Measurements from ENCODE around the gene CEP250. TPM values are rescaled to one million over a fixed set of nuclear protein-coding genes. Genes with fewer than 3 reads are reported as not detected.

CEP250 gene
- total RNA-seq, 1 donor from 2014 or later, result 54.7 TPM

- Mint-ChIP-seq H3K4me3 (no peak overlapping the region), H3K4me1 (no peaks in the 10 kb centered on the region), H3K27ac (no peak overlapping the region), H3K27me3 (peaks cover 18% of the 10 kb centered on the region), H3K9me3 (no peaks in the 10 kb centered on the region), H3K36me3 (ENCODE audit: low read depth) (no peaks in the 10 kb centered on the region)
- TF ChIP-seq, protein P1, sequence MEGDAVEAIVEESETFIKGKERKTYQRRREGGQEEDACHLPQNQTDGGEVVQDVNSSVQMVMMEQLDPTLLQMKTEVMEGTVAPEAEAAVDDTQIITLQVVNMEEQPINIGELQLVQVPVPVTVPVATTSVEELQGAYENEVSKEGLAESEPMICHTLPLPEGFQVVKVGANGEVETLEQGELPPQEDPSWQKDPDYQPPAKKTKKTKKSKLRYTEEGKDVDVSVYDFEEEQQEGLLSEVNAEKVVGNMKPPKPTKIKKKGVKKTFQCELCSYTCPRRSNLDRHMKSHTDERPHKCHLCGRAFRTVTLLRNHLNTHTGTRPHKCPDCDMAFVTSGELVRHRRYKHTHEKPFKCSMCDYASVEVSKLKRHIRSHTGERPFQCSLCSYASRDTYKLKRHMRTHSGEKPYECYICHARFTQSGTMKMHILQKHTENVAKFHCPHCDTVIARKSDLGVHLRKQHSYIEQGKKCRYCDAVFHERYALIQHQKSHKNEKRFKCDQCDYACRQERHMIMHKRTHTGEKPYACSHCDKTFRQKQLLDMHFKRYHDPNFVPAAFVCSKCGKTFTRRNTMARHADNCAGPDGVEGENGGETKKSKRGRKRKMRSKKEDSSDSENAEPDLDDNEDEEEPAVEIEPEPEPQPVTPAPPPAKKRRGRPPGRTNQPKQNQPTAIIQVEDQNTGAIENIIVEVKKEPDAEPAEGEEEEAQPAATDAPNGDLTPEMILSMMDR (IDR thresholded peaks at IDR 0.05), result no peak
- ATAC-seq (ENCODE audit: low read depth) (no peak), DNase-seq (no peak)
- intact Hi-C loops (cut with micrococcal nuclease), result no loop called here
- ChIA-PET POLR2A (no interaction called here), CTCF (no interaction called here)
These were observed 34.1 kb upstream of the CEP250 start for GRCh38 chr20:35421322-35421721.

GRCh38 chr20:35431621-35432429 lies 23.6 kb upstream of the CEP250 start:
- ATAC-seq (ENCODE audit: low read depth), result no peak
- H3K27ac Mint-ChIP-seq, result no peak overlapping the region
- no peaks in the 10 kb centered on the region for H3K27me3 Mint-ChIP-seq
- no peak overlapping the region for H3K4me3 Mint-ChIP-seq
- TF ChIP-seq, protein P1 (IDR thresholded peaks at IDR 0.05), result no peak
- CTCF ChIA-PET, result interaction anchor here (1.1 kb wide), 1 partner anchor 15 kb away, joined by 3 read pairs; no protein-coding TSS in a partner anchor
- DNase-seq, result no peak
- no peaks in the 10 kb centered on the region for H3K9me3 Mint-ChIP-seq
- H3K4me1 Mint-ChIP-seq, result no peaks in the 10 kb centered on the region
- intact Hi-C loops (cut with micrococcal nuclease), result no loop called here
- POLR2A ChIA-PET, result no interaction called here
- H3K36me3 Mint-ChIP-seq (ENCODE audit: low read depth), result no peaks in the 10 kb centered on the region

DNA sequence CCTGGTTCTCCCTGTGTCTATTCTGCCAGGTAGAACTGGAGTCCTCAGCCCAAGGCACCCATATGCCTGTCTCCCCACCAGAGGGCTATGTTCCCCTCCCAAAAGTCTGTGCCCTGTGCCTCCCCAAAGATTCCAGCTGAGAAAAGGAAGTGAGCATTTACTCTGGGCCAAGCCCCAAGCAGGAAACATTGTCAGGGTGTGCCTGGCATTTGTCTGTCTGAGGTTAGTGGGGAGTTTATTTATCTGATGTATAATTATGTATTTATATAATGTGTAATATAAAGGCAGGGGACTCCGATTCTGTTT lies 23.0 kb upstream of the CEP250 start:
- no peak for DNase-seq
- ATAC-seq (ENCODE audit: low read depth), result no peak
- no peaks in the 10 kb centered on the region for H3K9me3 Mint-ChIP-seq
- TF ChIP-seq, protein P1 (IDR thresholded peaks at IDR 0.05), result no peak
- intact Hi-C loops (cut with micrococcal nuclease), result no loop called here
- H3K4me3 Mint-ChIP-seq, result no peak overlapping the region
- no peaks in the 10 kb centered on the region for H3K27me3 Mint-ChIP-seq
- POLR2A ChIA-PET, result no interaction called here
- no peaks in the 10 kb centered on the region for H3K36me3 Mint-ChIP-seq (ENCODE audit: low read depth)
- CTCF ChIA-PET, result interaction anchor here (1.1 kb wide), 1 partner anchor 15 kb away, joined by 3 read pairs; no protein-coding TSS in a partner anchor
- no peak overlapping the region for H3K27ac Mint-ChIP-seq
- no peaks in the 10 kb centered on the region for H3K4me1 Mint-ChIP-seq

DNA sequence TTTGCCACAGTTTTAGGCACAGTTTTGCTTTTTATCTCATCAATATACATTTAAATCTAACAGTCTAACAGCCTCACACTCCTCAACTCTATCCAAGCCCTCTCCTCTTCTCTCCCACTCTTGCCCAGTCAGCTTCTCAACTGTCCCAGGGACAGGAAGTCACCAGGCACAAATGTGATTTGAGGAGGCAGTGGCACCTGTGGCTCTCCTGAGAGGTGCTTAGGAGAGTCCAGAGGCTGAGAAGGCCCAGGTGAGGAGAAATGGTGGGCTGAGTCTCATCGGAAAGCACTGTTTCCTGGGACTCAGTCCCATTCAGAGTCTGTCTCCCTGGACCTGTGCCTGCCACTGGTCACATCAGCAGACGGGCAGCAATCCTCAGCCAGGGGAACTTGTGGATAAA lies 22.1 kb upstream of the CEP250 start:
- Mint-ChIP-seq H3K36me3 (ENCODE audit: low read depth) (no peaks in the 10 kb centered on the region), H3K27ac (no peak overlapping the region), H3K4me1 (no peaks in the 10 kb centered on the region), H3K9me3 (no peaks in the 10 kb centered on the region), H3K4me3 (no peak overlapping the region), H3K27me3 (no peaks in the 10 kb centered on the region)
- intact Hi-C loops (cut with micrococcal nuclease), result no loop called here
- ATAC-seq (ENCODE audit: low read depth), result no peak
- ChIA-PET CTCF (no interaction called here), POLR2A (no interaction called here)
- DNase-seq, result no peak
- TF ChIP-seq, protein P1 (IDR thresholded peaks at IDR 0.05), result no peak

DNA sequence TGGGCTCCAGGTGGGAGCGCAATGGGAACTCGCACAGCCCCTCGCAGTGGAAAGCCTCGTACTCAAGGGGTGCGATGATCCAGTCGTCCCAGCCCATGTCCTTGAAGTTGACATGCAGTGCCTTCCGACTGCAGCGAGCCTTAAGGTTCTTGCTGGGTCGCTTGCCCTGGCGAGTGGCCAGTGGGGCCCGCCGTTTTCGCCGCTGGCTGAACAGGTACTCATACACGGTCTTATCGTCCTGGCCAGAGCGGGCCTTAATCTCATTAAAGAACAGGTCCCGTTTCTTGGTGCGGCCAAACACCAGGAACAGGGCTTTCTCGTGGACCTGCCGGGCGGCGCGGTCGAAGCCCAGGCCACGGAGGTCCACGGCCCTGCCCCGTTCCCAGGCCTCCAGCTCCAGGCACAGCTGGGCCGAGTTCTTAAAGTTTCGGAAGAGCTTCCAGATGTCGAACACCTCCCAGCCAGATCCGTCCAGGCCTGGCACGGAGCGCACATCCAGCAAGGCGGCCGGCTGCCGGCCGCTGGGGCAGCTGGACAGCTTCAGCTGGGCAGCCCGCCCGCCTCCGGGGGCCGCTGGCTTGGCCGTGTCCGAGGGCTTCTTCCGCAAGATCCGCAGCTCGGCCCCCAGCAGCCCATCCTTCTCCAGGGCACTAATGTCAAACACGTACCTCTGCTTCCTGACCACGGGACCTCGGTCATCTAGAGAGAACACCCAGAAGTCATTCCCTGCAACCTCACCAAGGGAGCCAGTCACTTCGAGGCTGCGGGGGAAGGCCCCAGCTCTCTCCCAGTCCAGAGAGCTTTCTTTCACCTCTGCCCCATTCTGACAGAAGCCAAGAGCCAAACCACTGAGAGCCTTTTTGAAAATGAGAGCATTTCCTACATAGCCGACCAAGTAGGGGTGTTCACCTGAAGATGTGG lies 21.1 kb upstream of the CEP250 start:
- ATAC-seq (ENCODE audit: low read depth) (no peak), DNase-seq (no peak)
- Mint-ChIP-seq H3K4me3 (no peak overlapping the region), H3K36me3 (ENCODE audit: low read depth) (no peaks in the 10 kb centered on the region), H3K27me3 (no peaks in the 10 kb centered on the region), H3K4me1 (peaks cover 4% of the 10 kb centered on the region), H3K9me3 (no peaks in the 10 kb centered on the region), H3K27ac (no peak overlapping the region)
- intact Hi-C loops (cut with micrococcal nuclease), result no loop called here
- TF ChIP-seq, protein P1 (IDR thresholded peaks at IDR 0.05), result no peak
- ChIA-PET POLR2A (no interaction called here), CTCF (interaction anchor here (2.0 kb wide), 1 partner anchor 13 kb away, joined by 5 read pairs; no protein-coding TSS in a partner anchor)
